ENCODE data around the gene ITGB1BP1.

DNA sequence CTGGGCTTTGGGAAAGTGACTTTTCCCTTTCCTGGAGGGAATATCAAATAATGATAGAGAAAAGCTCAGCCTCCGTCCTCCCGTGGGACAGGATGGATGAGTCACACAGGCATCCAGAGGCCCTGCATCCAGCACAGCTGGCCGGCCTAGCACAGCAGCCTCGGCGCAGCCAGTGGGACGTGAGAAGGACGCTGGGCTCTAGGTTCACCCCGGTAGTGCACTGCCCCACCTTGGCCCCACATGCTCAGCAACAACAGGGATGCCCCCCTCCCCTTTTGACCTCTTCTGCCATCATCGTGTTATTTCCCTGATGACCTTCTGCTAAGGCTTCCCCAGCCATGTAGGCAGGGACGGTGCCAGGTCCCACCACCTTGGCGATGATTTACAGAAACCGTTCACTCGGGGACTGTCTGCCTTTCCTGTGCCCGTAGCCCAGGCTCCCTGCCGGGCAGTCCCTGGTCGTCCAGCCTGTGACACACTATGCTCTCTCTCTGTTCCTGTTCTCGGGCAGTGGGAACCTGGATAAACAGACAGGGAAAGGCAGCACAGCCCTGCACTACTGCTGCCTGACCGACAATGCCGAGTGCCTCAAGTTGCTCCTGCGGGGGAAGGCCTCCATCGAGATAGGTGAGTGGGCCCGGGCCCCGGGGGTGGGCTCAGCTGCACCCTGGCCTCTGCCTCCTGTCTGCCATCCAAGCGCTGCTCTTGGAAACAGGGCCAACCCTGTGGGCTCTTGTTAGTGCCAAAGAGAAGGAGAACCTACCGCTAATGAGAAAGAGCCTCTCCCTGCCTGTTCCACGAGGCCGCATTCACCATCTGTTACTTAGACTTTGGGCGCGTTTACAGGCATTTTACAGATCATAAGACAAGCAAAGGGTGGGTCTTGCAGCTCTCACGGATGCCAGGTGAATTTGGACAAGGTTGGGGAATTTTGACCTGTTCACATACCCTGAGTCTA lies 44.6 kb downstream of the ITGB1BP1 start:
- TF ChIP-seq POLR2A (IDR thresholded peaks at IDR 0.05) (no peak), CTCF (IDR thresholded peaks at IDR 0.05) (no peak), EP300 (IDR thresholded peaks at IDR 0.05) (peak in 1 of 2 donors; percentile 40)

Measured in tibial nerve (tissue), 4 donors.